K562 (cell line): ENCODE measurements around the gene PGBD1.

Experiments used
- CTCF ChIP-seq, 3 experiments: IDR thresholded peaks in 2 of 3; conservative IDR thresholded peaks in 1 of 3; 2 replicates each; pipeline ENCODE4 v1.5.1; 2011 to 2012; ENCODE audit warnings: low read length in 3 of 3, mild to moderate bottlenecking in 3 of 3, control low read depth in 2 of 3, improper control_type of control experiment in 1 of 3, inconsistent platforms in 1 of 3, low read depth in 1 of 3, mixed read lengths in 1 of 3, moderate library complexity in 1 of 3; ENCODE audit not compliant: insufficient read depth in 2 of 3
- HOMEZ ChIP-seq: fragments of 250-450 bp; sonication (Bioruptor Pico); IDR thresholded peaks from 2 replicates; pipeline ENCODE4 v1.4.0; 2020; ENCODE audit warnings: mild to moderate bottlenecking, moderate library complexity
- RBM14 ChIP-seq: fragments of 200-400 bp; formaldehyde crosslinking; IDR thresholded peaks from 2 replicates; pipeline ENCODE4 v1.6.1; 2018; ENCODE audit warnings: low read depth, mild to moderate bottlenecking, low read length, moderate library complexity, borderline replicate concordance; ENCODE audit not compliant: insufficient read depth
- ZNF431 ChIP-seq: sonication (generic); formaldehyde crosslinking; IDR thresholded peaks from 2 replicates; pipeline ENCODE4 v1.8.0; 2022; ENCODE audit warnings: mild to moderate bottlenecking, missing genetic modification reagents

- TF ChIP-seq ZNF431 (CRISPR knock-in tag) (no peak), HOMEZ (no peak), RBM14 (no peak), CTCF (IDR thresholded peaks at IDR 0.05 in 2 of 3, conservative IDR thresholded peaks at IDR 0.05 in 1 of 3; ENCODE audit: insufficient read depth in 2 of 3, low read depth in 1 of 3, low read length in 3 of 3) (no peak)
Measured at GRCh38 chr6:28254121-28254519, 27.3 kb upstream of the PGBD1 start.
